ENCODE data around the gene MACIR. TPM values are rescaled to one million over a fixed set of nuclear protein-coding genes. Genes with fewer than 3 reads are reported as not detected.

The MACIR gene
- total RNA-seq, 4 donors from 2014 or later: 5.7 to 8.2 (median 6.4) TPM

Other genes with a start within 250 kb of the MACIR start
- 1 to 10 TPM; 1.3 to 5.0 (median 4.1) TPM for gene GIN1, start 138.6 kb upstream of the MACIR start, total RNA-seq
- 10 to 100 TPM; 14.2 to 36.7 (median 20.1) TPM for gene PPIP5K2, start 138.5 kb upstream of the MACIR start, total RNA-seq